Astrocyte (in vitro differentiated cells and primary cell): Measurements from ENCODE around the gene TFB1M. TPM values are rescaled to one million over a fixed set of nuclear protein-coding genes. Genes with fewer than 3 reads are reported as not detected.

Source experiments
- DNase-seq: peaks from one replicate; pipeline ENCODE4 v3.0.0-alpha.2; 2010; ENCODE audit warnings: low read depth
- FAIRE-seq: peaks from 2 replicates; lab custom pipeline; 2011; peaks lifted over from hg19 to GRCh38; lab: Jason Lieb, UNC
- H2AFZ ChIP-seq: 2 replicates; pipeline ENCODE4 v1.6.0; 2012; ENCODE audit warnings: low read depth, low read length, inconsistent platforms
- H3K27ac ChIP-seq: 2 replicates; pipeline ENCODE4 v1.5.1; 2011; ENCODE audit warnings: low read depth, low read length, inconsistent platforms
- H3K27me3 ChIP-seq: 2 replicates; pipeline ENCODE4 v1.6.0; 2011; ENCODE audit warnings: low read length, inconsistent platforms; ENCODE audit not compliant: insufficient read depth
- H3K36me3 ChIP-seq: 2 replicates; pipeline ENCODE4 v1.5.1; 2011; ENCODE audit warnings: low read length, inconsistent platforms; ENCODE audit not compliant: insufficient read depth
- H3K4me1 ChIP-seq: 2 replicates; pipeline ENCODE4 v1.5.1; 2011; ENCODE audit warnings: low read length, inconsistent platforms; ENCODE audit not compliant: insufficient read depth
- H3K4me2 ChIP-seq: 2 replicates; pipeline ENCODE4 v1.6.0; 2012; ENCODE audit warnings: low read length, inconsistent platforms
- H3K4me3 ChIP-seq: 2 replicates; pipeline ENCODE4 v1.5.1; 2011; ENCODE audit warnings: low read depth, mild to moderate bottlenecking, low read length, inconsistent platforms; ENCODE audit not compliant: insufficient read depth
- H3K79me2 ChIP-seq: 2 replicates; pipeline ENCODE4 v1.6.0; 2012; ENCODE audit warnings: mild to moderate bottlenecking, low read length, inconsistent platforms; ENCODE audit not compliant: insufficient read depth
- H3K9ac ChIP-seq: 2 replicates; pipeline ENCODE4 v1.6.0; 2012; ENCODE audit warnings: mild to moderate bottlenecking, low read length, inconsistent platforms
- H3K9me3 ChIP-seq: 2 replicates; pipeline ENCODE4 v1.5.1; 2012; ENCODE audit warnings: low read depth, mild to moderate bottlenecking, low read length, inconsistent platforms; ENCODE audit not compliant: insufficient read depth
- H4K20me1 ChIP-seq: 2 replicates; pipeline ENCODE4 v1.6.0; 2012; ENCODE audit warnings: low read length, inconsistent platforms; ENCODE audit not compliant: insufficient read depth
- H3K27ac Mint-ChIP-seq: one replicate; pipeline ENCODE4 v1.8.0; 2021; ENCODE audit warnings: mild to moderate bottlenecking, mixed read lengths; ENCODE audit not compliant: unreplicated experiment
- H3K27me3 Mint-ChIP-seq: one replicate; pipeline ENCODE4 v1.8.0; 2021; ENCODE audit warnings: low read depth, mixed read lengths; ENCODE audit not compliant: unreplicated experiment
- H3K36me3 Mint-ChIP-seq: one replicate; pipeline ENCODE4 v1.8.0; 2021; ENCODE audit warnings: low read depth, mixed read lengths; ENCODE audit not compliant: unreplicated experiment
- H3K4me1 Mint-ChIP-seq: one replicate; pipeline ENCODE4 v1.8.0; 2021; ENCODE audit warnings: low read depth, mixed read lengths; ENCODE audit not compliant: unreplicated experiment
- H3K4me3 Mint-ChIP-seq: one replicate; pipeline ENCODE4 v1.8.0; 2021; ENCODE audit warnings: mild to moderate bottlenecking, moderate library complexity, mixed read lengths; ENCODE audit not compliant: unreplicated experiment
- H3K9me3 Mint-ChIP-seq: one replicate; pipeline ENCODE4 v1.8.0; 2021; ENCODE audit warnings: mild to moderate bottlenecking, mixed read lengths; ENCODE audit not compliant: unreplicated experiment
- CTCF ChIP-seq: IDR thresholded peaks from 2 replicates; pipeline ENCODE4 v1.5.1; 2011; ENCODE audit warnings: low read depth, mild to moderate bottlenecking, inconsistent platforms, low read length, moderate library complexity; ENCODE audit not compliant: insufficient read depth
- EZH2 ChIP-seq: IDR thresholded peaks from 2 replicates; pipeline ENCODE4 v1.6.1; 2012; ENCODE audit warnings: mild to moderate bottlenecking, low read length, inconsistent platforms; ENCODE audit not compliant: insufficient read depth
- total RNA-seq: library from RNA; stranded (reverse); gene quantifications from 2 replicates; pipeline ENCODE4 v1.2.1, GENCODE V29; 2021

TFB1M gene
- total RNA-seq, 1 donor from 2014 or later = 24.1 TPM

- DNase-seq (no peak), FAIRE-seq (no peak)
- Histone ChIP-seq H3K27me3 (no peaks in the 10 kb centered on the region), H3K4me3 (no peak overlapping the region), H3K36me3 (no peaks in the 10 kb centered on the region), H3K9ac (no peak overlapping the region), H4K20me1 (no peaks in the 10 kb centered on the region), H3K4me2 (no peak overlapping the region), H3K9me3 (no peaks in the 10 kb centered on the region), H2AFZ (peak overlapping the region; percentile 32), H3K4me1 (peaks cover 3% of the 10 kb centered on the region), H3K79me2 (no peaks in the 10 kb centered on the region), H3K27ac (no peak overlapping the region)
- H3K36me3 Mint-ChIP-seq = no peaks in the 10 kb centered on the region
- H3K27ac Mint-ChIP-seq = no peak overlapping the region
- H3K4me1 Mint-ChIP-seq = peaks cover 12% of the 10 kb centered on the region
- TF ChIP-seq CTCF (no peak), EZH2 (no peak)
- no peaks in the 10 kb centered on the region for H3K27me3 Mint-ChIP-seq
- H3K9me3 Mint-ChIP-seq = no peaks in the 10 kb centered on the region
- H3K4me3 Mint-ChIP-seq = no peak overlapping the region
Observed at GRCh38 chr6:155328539-155329459, 14.5 kb upstream of the TFB1M start.

GRCh38 chr6:155328074-155328538 is 13.8 kb upstream of the TFB1M start:
- no peaks in the 10 kb centered on the region for H3K27me3 ChIP-seq
- no peaks in the 10 kb centered on the region for H3K9me3 ChIP-seq
- no peaks in the 10 kb centered on the region for H3K79me2 ChIP-seq
- H4K20me1 ChIP-seq = no peaks in the 10 kb centered on the region
- no peaks in the 10 kb centered on the region for H3K36me3 ChIP-seq
- H3K4me3 ChIP-seq = no peak overlapping the region
- Mint-ChIP-seq H3K27me3 (no peaks in the 10 kb centered on the region), H3K4me3 (no peak overlapping the region), H3K4me1 (peaks cover 9% of the 10 kb centered on the region), H3K27ac (peak overlapping the region; percentile 48), H3K36me3 (no peaks in the 10 kb centered on the region), H3K9me3 (no peaks in the 10 kb centered on the region)
- FAIRE-seq (peak; percentile 62), DNase-seq (no peak)
- H3K9ac ChIP-seq = no peak overlapping the region
- H3K4me1 ChIP-seq = no peaks in the 10 kb centered on the region
- H2AFZ ChIP-seq = peak overlapping the region; percentile 32
- H3K27ac ChIP-seq = no peak overlapping the region
- no peak overlapping the region for H3K4me2 ChIP-seq
- no peak for TF ChIP-seq CTCF
